ENCODE measurements around the gene SMG6. TPM values are rescaled to one million over a fixed set of nuclear protein-coding genes. Genes with fewer than 3 reads are reported as not detected.
"Not testable (repeated sequence)": the region's sequence is repeated elsewhere in the genome, so short reads cannot be mapped to it uniquely, and the experiment has no call there.

The SMG6 gene
- total RNA-seq, 1 experiment from 2014 or later: 25.6 TPM

- no peak for TF ChIP-seq FOXP4 (CRISPR knock-in tag; IDR thresholded peaks at IDR 0.05)
- TF ChIP-seq NR2C2 (CRISPR knock-in tag; IDR thresholded peaks at IDR 0.05): no peak
- no peak for TF ChIP-seq ZNF423 (CRISPR knock-in tag; IDR thresholded peaks at IDR 0.05)
- TF ChIP-seq ELF4 (CRISPR knock-in tag; IDR thresholded peaks at IDR 0.05; ENCODE audit: low read depth): no peak
- TF ChIP-seq ZNF232 (CRISPR knock-in tag; IDR thresholded peaks at IDR 0.05): no peak
Observed at GRCh38 chr17:2143332-2143731, 160.3 kb downstream of the SMG6 start (continued).

- CTCF ChIA-PET: interaction anchor here (0.7 kb wide), 1 partner anchor 21 kb away, joined by 4 read pairs; no protein-coding TSS in a partner anchor
- DNase-seq (ENCODE audit: low spot score); H3K4me3 Mint-ChIP-seq; ATAC-seq; POLR2A ChIA-PET; H3K36me3 Mint-ChIP-seq; H3K9me3 Mint-ChIP-seq; H3K27me3 Mint-ChIP-seq (ENCODE audit: low read depth); H3K27ac Mint-ChIP-seq: not testable (repeated sequence)
- H3K4me1 Mint-ChIP-seq: peaks cover 25% of the 10 kb centered on the region
Observed at GRCh38 chr17:2142682-2143081, 160.9 kb downstream of the SMG6 start.

GRCh38 chr17:2140683-2141082 is 162.9 kb downstream of the SMG6 start:
- Mint-ChIP-seq H3K4me1 (peaks cover 38% of the 10 kb centered on the region), H3K27me3 (ENCODE audit: low read depth) (no peaks in the 10 kb centered on the region), H3K36me3 (no peaks in the 10 kb centered on the region), H3K4me3 (no peak overlapping the region), H3K9me3 (no peaks in the 10 kb centered on the region), H3K27ac (no peak overlapping the region)
- DNase-seq (ENCODE audit: low spot score): no peak
- POLR2A ChIA-PET: no interaction called here
- CTCF ChIA-PET: interaction anchor here (0.7 to 0.9 kb wide), 2 partner anchors 103 to 104 kb away, joined by 3 to 4 read pairs; no protein-coding TSS in a partner anchor
- ATAC-seq: peak; percentile 9; the same call in 1 of the 2 replicates
- TF ChIP-seq ZNF532 (CRISPR knock-in tag; IDR thresholded peaks at IDR 0.05; ENCODE audit: borderline replicate concordance) (no peak), CTCF (IDR thresholded peaks at IDR 0.05) (no peak), FOXP1 (CRISPR knock-in tag; IDR thresholded peaks at IDR 0.05; ENCODE audit: borderline replicate concordance) (no peak), ARID4B (CRISPR knock-in tag; IDR thresholded peaks at IDR 0.05; ENCODE audit: borderline replicate concordance) (no peak), IRF2 (CRISPR knock-in tag; IDR thresholded peaks at IDR 0.05; ENCODE audit: borderline replicate concordance, low read depth) (no peak), OVOL2 (CRISPR knock-in tag; IDR thresholded peaks at IDR 0.05; ENCODE audit: borderline replicate concordance) (no peak), ZNF219 (CRISPR knock-in tag; IDR thresholded peaks at IDR 0.05; ENCODE audit: borderline replicate concordance) (no peak), PRDM15 (CRISPR knock-in tag; IDR thresholded peaks at IDR 0.05) (no peak), PRRX2 (CRISPR knock-in tag; IDR thresholded peaks at IDR 0.05) (no peak), ZNF317 (CRISPR knock-in tag; IDR thresholded peaks at IDR 0.05; ENCODE audit: borderline replicate concordance, low read depth) (no peak), ATF3 (CRISPR knock-in tag; conservative IDR thresholded peaks at IDR 0.05) (no peak), ZNF416 (CRISPR knock-in tag; IDR thresholded peaks at IDR 0.05) (no peak)

Data from WTC11 (cell line).